HepG2 (cell line): ENCODE measurements around the gene ONECUT3. TPM values are rescaled to one million over a fixed set of nuclear protein-coding genes. Genes with fewer than 3 reads are reported as not detected.
A peak's percentile ranks its signal among the peaks of the same experiment; 100 is the strongest.

Experiments
- ATAC-seq: fragments of 200-7000 bp; cut with Tn5 transposase; 3 replicates; pipeline ENCODE4 v1.9.1; 2020; ENCODE audit warnings: mild to moderate bottlenecking, moderate library complexity
- BruUV-seq: library from RNA; stranded (reverse); fragments of 400-500 nt; replicated peaks from 2 replicates; lab custom pipeline; 2021; lab: Mats Ljungman, UMichigan
- CTCF ChIA-PET: fragments of 300-600 bp; formaldehyde crosslinking; extraction: SDS; loops from one replicate; lab custom pipeline; 2021; ENCODE audit warnings: low total read pairs, inconsistent platforms, low intra/inter-chr PET ratio; lab: Yijun Ruan, JAX
- POLR2A ChIA-PET: fragments of 350-600 bp; sonication (Branson Sonifier 250); formaldehyde crosslinking; loops from one replicate; lab custom pipeline; 2020; ENCODE audit warnings: antibody characterized with exemption, inconsistent platforms; lab: Yijun Ruan, JAX
- DNase-seq: peaks from one replicate; pipeline ENCODE4 v3.0.0-alpha.2; 2015; ENCODE audit warnings: low spot score
- FAIRE-seq: peaks from 3 replicates; lab custom pipeline; 2011; peaks lifted over from hg19 to GRCh38; lab: Jason Lieb, UNC
- H2AFZ ChIP-seq: one replicate; pipeline ENCODE4 v1.6.1; 2011; ENCODE audit warnings: low read length, inconsistent platforms
- H3K27ac ChIP-seq: fragments of 300-600 bp; 3 replicates; pipeline ENCODE4 v1.8.0; 2011; ENCODE audit warnings: mixed run types, mild to moderate bottlenecking, mixed read lengths, low read length, inconsistent platforms; ENCODE audit not compliant: insufficient read depth; ENCODE audit errors: extremely low read length
- H3K27me3 ChIP-seq, 2 experiments: fragments of 200-600 bp in 1 of 2; 2 replicates in 1 of 2; 3 replicates in 1 of 2; pipeline versions ENCODE4 v1.6.0 to v1.8.0; 2011; ENCODE audit warnings: low read length in 2 of 2, mild to moderate bottlenecking in 2 of 2, moderate library complexity in 2 of 2, inconsistent platforms in 1 of 2; ENCODE audit not compliant: insufficient read depth in 2 of 2, control insufficient read depth in 1 of 2
- H3K36me3 ChIP-seq, 2 experiments: fragments of 200-600 bp in 1 of 2; replicated peaks in 1 of 2; 2 replicates in 1 of 2; 3 replicates in 1 of 2; pipeline versions ENCODE4 v1.5.1 to v1.8.0; 2011; ENCODE audit warnings: low read length in 2 of 2, inconsistent platforms in 1 of 2; ENCODE audit not compliant: insufficient read depth in 2 of 2, control insufficient read depth in 1 of 2
- H3K4me1 ChIP-seq: 2 replicates; pipeline ENCODE4 v1.5.1; 2012; ENCODE audit warnings: low read length, inconsistent platforms; ENCODE audit not compliant: insufficient read depth
- H3K4me2 ChIP-seq: 2 replicates; pipeline ENCODE4 v1.6.0; 2011; ENCODE audit warnings: low read depth, low read length, inconsistent platforms
- H3K4me3 ChIP-seq, 3 experiments: fragments of 200-600 bp in 1 of 3; sonication (generic), shearing (Covaris generic) in 1 of 3; replicated peaks in 1 of 3; 2 replicates each; pipeline ENCODE4 v1.5.1; 2011 to 2016; ENCODE audit warnings: low read length in 3 of 3, inconsistent platforms in 2 of 3, low read depth in 2 of 3, mild to moderate bottlenecking in 2 of 3, control low read depth in 1 of 3, mixed read lengths in 1 of 3; ENCODE audit not compliant: insufficient read depth in 1 of 3
- H3K79me2 ChIP-seq: one replicate; pipeline ENCODE4 v1.6.1; 2011; ENCODE audit warnings: low read length, inconsistent platforms; ENCODE audit not compliant: insufficient read depth
- H3K9ac ChIP-seq: 2 replicates; pipeline ENCODE4 v1.6.0; 2011; ENCODE audit warnings: mild to moderate bottlenecking, low read depth, low read length, inconsistent platforms; ENCODE audit not compliant: insufficient read depth
- H3K9me3 ChIP-seq: 2 replicates; pipeline ENCODE4 v1.5.1; 2012; ENCODE audit warnings: mild to moderate bottlenecking, low read length
- H4K20me1 ChIP-seq: 2 replicates; pipeline ENCODE4 v1.6.0; 2011; ENCODE audit warnings: inconsistent platforms, mild to moderate bottlenecking, low read length, moderate library complexity; ENCODE audit not compliant: insufficient read depth
- EEA1 ChIP-seq: sonication (generic); formaldehyde crosslinking; IDR thresholded peaks from 2 replicates; pipeline ENCODE4 v1.5.1; 2020; ENCODE audit warnings: mild to moderate bottlenecking, missing genetic modification reagents, borderline replicate concordance
- GABPB1 ChIP-seq: IDR thresholded peaks from 2 replicates; pipeline ENCODE4 v1.6.1; 2016; ENCODE audit warnings: mild to moderate bottlenecking, missing genetic modification reagents, moderate library complexity, missing compliant biosample characterization
- HDAC1 ChIP-seq: sonication (generic); formaldehyde crosslinking; IDR thresholded peaks from 2 replicates; pipeline ENCODE4 v1.5.1; 2020; ENCODE audit warnings: mild to moderate bottlenecking, missing genetic modification reagents
- HIVEP1 ChIP-seq: sonication (generic); formaldehyde crosslinking; IDR thresholded peaks from 2 replicates; pipeline ENCODE4 v1.4.0; 2020; ENCODE audit warnings: mild to moderate bottlenecking, missing genetic modification reagents
- NONO ChIP-seq, 2 experiments: fragments of 450-650 bp in 1 of 2; sonication (generic) in 1 of 2; formaldehyde crosslinking in 1 of 2; IDR thresholded peaks in 1 of 2; conservative IDR thresholded peaks in 1 of 2; 2 replicates each; pipeline versions ENCODE4 v1.6.1 to v1.8.0; 2017 to 2022; ENCODE audit warnings: mild to moderate bottlenecking in 1 of 2, missing genetic modification reagents in 1 of 2, moderate library complexity in 1 of 2
- SATB2 ChIP-seq: sonication (generic); formaldehyde crosslinking; IDR thresholded peaks from 2 replicates; pipeline ENCODE4 v1.5.0; 2020; ENCODE audit warnings: missing genetic modification reagents
- THAP9 ChIP-seq: sonication (generic); formaldehyde crosslinking; IDR thresholded peaks from 2 replicates; pipeline ENCODE4; 2020; ENCODE audit warnings: missing genetic modification reagents, mild to moderate bottlenecking, borderline replicate concordance
- ZNF121 ChIP-seq: sonication (generic); formaldehyde crosslinking; IDR thresholded peaks from 2 replicates; pipeline ENCODE4 v1.5.0; 2020; ENCODE audit warnings: mild to moderate bottlenecking, missing genetic modification reagents
- ZNF232 ChIP-seq: sonication (generic); formaldehyde crosslinking; IDR thresholded peaks from 2 replicates; pipeline ENCODE4 v1.4.0; 2020; ENCODE audit warnings: missing genetic modification reagents, borderline replicate concordance
- ZNF281 ChIP-seq: sonication (generic); formaldehyde crosslinking; IDR thresholded peaks from 2 replicates; pipeline ENCODE4 v1.4.0; 2020; ENCODE audit warnings: missing genetic modification reagents, borderline replicate concordance
- ZNF512B ChIP-seq: sonication (generic); formaldehyde crosslinking; IDR thresholded peaks from 2 replicates; pipeline ENCODE4 v1.5.1; 2020; ENCODE audit warnings: missing genetic modification reagents, mild to moderate bottlenecking, borderline replicate concordance
- ZNF75D ChIP-seq: sonication (generic); formaldehyde crosslinking; IDR thresholded peaks from 2 replicates; pipeline ENCODE4 v1.8.1; 2023; ENCODE audit warnings: missing genetic modification reagents, mild to moderate bottlenecking, borderline replicate concordance
- WGBS: methylation state at CpG from one replicate; pipeline ENCODE4 v1.1.6; 2017; ENCODE audit warnings: low lambda C conversion rate; 5-methylcytosine and 5-hydroxymethylcytosine counted together
- in situ Hi-C: cut with HindIII; loops from 2 replicates; pipeline ENCODE4 v1.10.0; 2017; ENCODE audit warnings: low pct_unique_long_range_greater_than_20kb; ENCODE audit not compliant: extremely low pct_ligation_motif_present
- intact Hi-C: fragments of 100-400 bp; cut with micrococcal nuclease; formaldehyde crosslinking; loops from one replicate; pipeline ENCODE4 v1.10.0; 2022; ENCODE audit not compliant: unreplicated experiment
- polyA plus RNA-seq, 8 experiments: library from polyadenylated mRNA; depleted of rRNA in 3 of 8; stranded (reverse) in 7 of 8; unstranded in 1 of 8; fragments of >200 nt; fragmentation: Illumina TruSeq in 4 of 8; extraction: Trizol in 4 of 8; gene quantifications; 2 replicates each; pipeline versions ENCODE4 v1.2.1 to v1.2.3, GENCODE V29; 2011 to 2016; ENCODE audit warnings: low read depth in 4 of 8, missing spikeins in 1 of 8, mixed read lengths in 1 of 8; ENCODE audit not compliant: insufficient read depth in 1 of 8
- total RNA-seq, 5 experiments: library from RNA; depleted of rRNA; stranded (reverse); fragments of >200 nt; fragmentation: Illumina TruSeq; extraction: Trizol; gene quantifications; 2 replicates each; pipeline ENCODE4 v1.2.3, GENCODE V29; 2016; ENCODE audit warnings: low read depth in 1 of 5

ONECUT3 gene
- total and polyA plus RNA-seq, 2 of the 13 experiments (the other 11 are each of a cell fraction or from before 2014, with no cell fraction given): under 0.01 TPM; not detected in 1

- TF ChIP-seq ZNF281 (CRISPR knock-in tag) (peak; percentile 71), NONO (IDR thresholded peaks at IDR 0.05) (no peak), NONO (CRISPR knock-in tag; conservative IDR thresholded peaks at IDR 0.05) (0 out of 2 replicates have a peak, but pooled peaks have one; percentile 30), HDAC1 (CRISPR knock-in tag) (0 out of 2 replicates have a peak, but pooled peaks have one; percentile 38)
These were observed 2.3 kb downstream of the ONECUT3 start (continued) for GRCh38 chr19:1755467-1756171.

GRCh38 chr19:1756264-1756663 lies 3.0 kb downstream of the ONECUT3 start:
- no TSS peak for BruUV-seq
- ATAC-seq: no peak
- CTCF ChIA-PET: no interaction called here
- TF ChIP-seq EEA1 (CRISPR knock-in tag): no peak
- TF ChIP-seq ZNF75D (CRISPR knock-in tag): no peak
- no peak for TF ChIP-seq HIVEP1 (CRISPR knock-in tag)
- no peak for TF ChIP-seq THAP9 (CRISPR knock-in tag)
- no peak for TF ChIP-seq ZNF232 (CRISPR knock-in tag)
- no peak for TF ChIP-seq SATB2 (CRISPR knock-in tag)
- TF ChIP-seq ZNF121 (CRISPR knock-in tag): no peak
- no peak for TF ChIP-seq GABPB1 (CRISPR knock-in tag)
- no peak for TF ChIP-seq ZNF512B (CRISPR knock-in tag)

More at GRCh38 chr19:1756264-1756663, 3.0 kb downstream of the ONECUT3 start:
- H3K9ac ChIP-seq: no peak overlapping the region
- no peaks in the 10 kb centered on the region for H3K79me2 ChIP-seq
- FAIRE-seq (no peak), DNase-seq (no peak)
- H3K27me3 ChIP-seq: peaks cover 16 to 77% of the 10 kb centered on the region in 2 experiments
- POLR2A ChIA-PET: no interaction called here
- H3K4me2 ChIP-seq: no peak overlapping the region
- no peak overlapping the region for H3K27ac ChIP-seq
- WGBS: 24% methylated on average over 7 of the region's 20 CpGs
- in situ Hi-C loops: no loop called here
- H2AFZ ChIP-seq: no peak overlapping the region
- no peaks in the 10 kb centered on the region for H3K4me1 ChIP-seq
- intact Hi-C loops: no loop called here
- no peaks in the 10 kb centered on the region; the same call in 1 of the 2 replicates for H4K20me1 ChIP-seq
- no peaks in the 10 kb centered on the region for H3K9me3 ChIP-seq
- no peaks in the 10 kb centered on the region for H3K36me3 ChIP-seq
- H3K4me3 ChIP-seq: no peak overlapping the region
